Measurements from ENCODE around the gene SLC17A2. TPM values are rescaled to one million over a fixed set of nuclear protein-coding genes. Genes with fewer than 3 reads are reported as not detected.

Gene SLC17A2
- total and polyA plus RNA-seq, 5 donors from 2014 or later: not detected

- peaks cover 0 to 10% (median 0%) of the 10 kb centered on the region in 4 donors for H3K4me1 Mint-ChIP-seq
- H3K4me3 Mint-ChIP-seq: peak overlapping the region in 2 of 4 donors; percentile 81 to 94
- ATAC-seq (ENCODE audit: low read depth in 2 of 2) (peak; percentile 37 to 52), DNase-seq (peak in 2 of 3 donors; percentile 7 to 55)
- no peaks in the 10 kb centered on the region for H3K9me3 ChIP-seq (ENCODE audit: control insufficient read depth in 2 of 2, low read length in 2 of 2)
- peaks cover 0 to 2% (median 0%) of the 10 kb centered on the region in 7 donors for H3K9me3 Mint-ChIP-seq
- no peaks in the 10 kb centered on the region for H3K4me1 ChIP-seq (ENCODE audit: control insufficient read depth, insufficient read depth, low read length, poor library complexity, severe bottlenecking)
- no peaks in the 10 kb centered on the region for H3K27me3 ChIP-seq (ENCODE audit: control insufficient read depth, insufficient read depth, low read length)
- H3K27me3 Mint-ChIP-seq: peaks cover 16% of the 10 kb centered on the region
- H3K4me3 ChIP-seq (ENCODE audit: low read depth, low read length): peak overlapping the region; percentile 70
- no peaks in the 10 kb centered on the region for H3K36me3 Mint-ChIP-seq
- H3K27ac Mint-ChIP-seq: no peak overlapping the region
- no peak overlapping the region for H3K27ac ChIP-seq (ENCODE audit: insufficient read depth, low read length, poor library complexity, severe bottlenecking)
- no peaks in the 10 kb centered on the region for H3K36me3 ChIP-seq (ENCODE audit: control insufficient read depth, insufficient read depth, low read length)
Observed at GRCh38 chr6:25882051-25882496, 48.4 kb downstream of the SLC17A2 start.

DNA sequence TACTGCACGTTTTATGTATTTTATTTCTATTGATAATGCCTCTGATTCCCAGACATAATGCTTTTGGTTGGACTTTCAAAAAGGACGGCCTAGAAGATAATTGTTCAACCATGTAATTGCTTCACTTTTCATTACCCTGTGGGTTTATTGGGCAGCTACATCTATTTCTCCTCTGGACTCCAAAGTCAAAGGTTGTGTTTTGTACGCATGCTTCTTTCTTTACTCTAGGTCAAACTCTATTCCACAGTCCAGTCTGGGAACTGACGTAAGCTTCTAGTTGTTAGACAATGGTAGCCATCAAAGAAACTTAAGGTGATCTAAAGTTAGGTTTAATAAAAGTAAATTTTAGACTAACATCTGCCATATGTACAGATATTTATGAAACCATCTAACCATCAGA, 49.9 kb downstream of the SLC17A2 start:
- peaks cover 10% of the 10 kb centered on the region for H3K27me3 Mint-ChIP-seq
- H3K27ac ChIP-seq (ENCODE audit: insufficient read depth, low read length, poor library complexity, severe bottlenecking): no peak overlapping the region

DNA sequence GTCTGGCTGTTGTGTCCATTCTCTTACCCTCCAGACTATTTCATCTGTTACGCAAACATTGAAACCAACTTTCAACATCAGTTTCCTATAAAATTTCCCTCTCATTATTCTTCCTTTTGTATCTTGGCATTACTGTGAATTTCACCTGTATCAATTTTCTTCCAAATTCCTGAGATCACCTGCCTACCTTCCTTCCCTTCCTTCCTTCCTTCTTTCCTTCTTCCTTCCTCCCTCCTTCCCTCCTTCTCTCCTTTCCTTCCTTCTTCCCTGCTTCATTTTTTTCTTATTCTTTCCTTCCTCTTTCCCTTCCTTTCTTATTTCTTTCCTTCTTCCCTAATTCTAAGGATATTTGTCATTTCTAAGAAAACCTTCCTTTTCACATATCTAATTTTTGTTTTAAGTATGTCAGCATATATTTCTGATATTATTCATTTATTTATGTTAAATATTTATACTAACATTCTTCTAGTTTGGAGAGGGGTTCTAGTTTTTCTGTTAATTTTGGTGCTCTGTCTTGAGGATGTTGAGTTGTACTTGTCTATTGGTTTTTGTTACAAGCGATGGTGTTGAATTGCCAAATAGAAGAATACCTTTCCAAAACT, 51.7 kb downstream of the SLC17A2 start:
- peaks cover 0 to 2% (median 0%) of the 10 kb centered on the region in 7 donors for H3K9me3 Mint-ChIP-seq
- Histone ChIP-seq H3K36me3 (ENCODE audit: control insufficient read depth, insufficient read depth, low read length) (no peaks in the 10 kb centered on the region), H3K27ac (ENCODE audit: insufficient read depth, low read length, poor library complexity, severe bottlenecking) (no peak overlapping the region), H3K4me1 (ENCODE audit: control insufficient read depth, insufficient read depth, low read length, poor library complexity, severe bottlenecking) (no peaks in the 10 kb centered on the region), H3K27me3 (ENCODE audit: control insufficient read depth, insufficient read depth, low read length) (no peaks in the 10 kb centered on the region), H3K9me3 (ENCODE audit: control insufficient read depth in 2 of 2, low read length in 2 of 2) (no peaks in the 10 kb centered on the region), H3K4me3 (ENCODE audit: low read depth, low read length) (no peak overlapping the region)
- H3K4me1 Mint-ChIP-seq: peaks cover 0 to 10% (median 1%) of the 10 kb centered on the region in 4 donors
- H3K4me3 Mint-ChIP-seq: no peak overlapping the region
- ATAC-seq (ENCODE audit: low read depth in 2 of 2) (no peak), DNase-seq (no peak)
- H3K36me3 Mint-ChIP-seq: no peaks in the 10 kb centered on the region
- H3K27me3 Mint-ChIP-seq: peaks cover 8% of the 10 kb centered on the region
- H3K27ac Mint-ChIP-seq: no peak overlapping the region

More for the DNA sequence above, 49.9 kb downstream of the SLC17A2 start:
- Histone ChIP-seq H3K36me3 (ENCODE audit: control insufficient read depth, insufficient read depth, low read length) (no peaks in the 10 kb centered on the region), H3K4me1 (ENCODE audit: control insufficient read depth, insufficient read depth, low read length, poor library complexity, severe bottlenecking) (no peaks in the 10 kb centered on the region), H3K9me3 (ENCODE audit: control insufficient read depth in 2 of 2, low read length in 2 of 2) (no peaks in the 10 kb centered on the region), H3K4me3 (ENCODE audit: low read depth, low read length) (no peak overlapping the region), H3K27me3 (ENCODE audit: control insufficient read depth, insufficient read depth, low read length) (no peaks in the 10 kb centered on the region)
- DNase-seq: no peak
- ATAC-seq (ENCODE audit: low read depth in 2 of 2): no peak
- Mint-ChIP-seq H3K27ac (no peak overlapping the region), H3K9me3 (peaks cover 0 to 2% (median 0%) of the 10 kb centered on the region in 7 donors), H3K36me3 (no peaks in the 10 kb centered on the region), H3K4me1 (peaks cover 0 to 10% (median 0%) of the 10 kb centered on the region in 4 donors), H3K4me3 (no peak overlapping the region)

DNA sequence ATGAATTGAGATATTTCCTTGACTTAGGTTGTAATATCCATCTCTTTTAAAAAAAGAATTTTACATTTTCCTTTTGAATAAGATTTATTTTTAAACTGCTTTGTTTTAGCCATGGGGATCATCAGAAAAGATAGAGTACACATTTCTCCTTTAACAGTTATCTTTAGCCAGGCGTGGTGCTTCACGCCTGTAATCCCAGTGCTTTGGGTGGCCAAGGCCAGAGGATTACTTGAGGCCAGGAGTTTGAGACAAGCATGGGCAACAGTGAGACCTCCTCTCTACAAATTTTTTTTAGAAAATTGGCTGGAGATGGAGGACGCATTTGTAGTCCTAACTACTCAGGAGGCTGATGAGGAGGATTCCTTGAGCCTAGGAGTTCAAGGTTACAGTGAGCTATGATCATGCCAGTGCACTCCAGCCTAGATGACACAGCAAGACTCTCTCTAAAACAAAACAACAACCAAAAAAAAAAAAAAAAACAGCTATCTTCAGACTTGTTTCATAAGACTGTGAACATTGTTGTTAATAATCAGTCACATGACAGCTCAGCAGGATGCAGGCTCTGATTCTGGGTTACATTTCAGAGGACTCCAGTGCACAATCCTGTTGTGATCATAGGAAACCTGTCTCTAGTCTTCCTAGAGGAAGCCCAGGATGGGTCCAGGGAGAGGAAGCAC, 54.4 kb downstream of the SLC17A2 start:
- H3K4me3 Mint-ChIP-seq: no peak overlapping the region
- no peaks in the 10 kb centered on the region for H3K36me3 Mint-ChIP-seq
- no peaks in the 10 kb centered on the region for H3K36me3 ChIP-seq (ENCODE audit: control insufficient read depth, insufficient read depth, low read length)
- peaks cover 14% of the 10 kb centered on the region for H3K27me3 Mint-ChIP-seq
- no peaks in the 10 kb centered on the region for H3K4me1 ChIP-seq (ENCODE audit: control insufficient read depth, insufficient read depth, low read length, poor library complexity, severe bottlenecking)
- H3K4me3 ChIP-seq (ENCODE audit: low read depth, low read length): no peak overlapping the region
- H3K4me1 Mint-ChIP-seq: peaks cover 0 to 7% (median 0%) of the 10 kb centered on the region in 4 donors
- H3K9me3 Mint-ChIP-seq: peaks cover 0 to 3% (median 0%) of the 10 kb centered on the region in 7 donors
- H3K27me3 ChIP-seq (ENCODE audit: control insufficient read depth, insufficient read depth, low read length): no peaks in the 10 kb centered on the region
- H3K27ac ChIP-seq (ENCODE audit: insufficient read depth, low read length, poor library complexity, severe bottlenecking): no peak overlapping the region
- peak in 1 of 3 donors; percentile 23 for DNase-seq
- no peak for ATAC-seq (ENCODE audit: low read depth in 2 of 2)
- no peaks in the 10 kb centered on the region for H3K9me3 ChIP-seq (ENCODE audit: control insufficient read depth in 2 of 2, low read length in 2 of 2)
- no peak overlapping the region for H3K27ac Mint-ChIP-seq

DNA sequence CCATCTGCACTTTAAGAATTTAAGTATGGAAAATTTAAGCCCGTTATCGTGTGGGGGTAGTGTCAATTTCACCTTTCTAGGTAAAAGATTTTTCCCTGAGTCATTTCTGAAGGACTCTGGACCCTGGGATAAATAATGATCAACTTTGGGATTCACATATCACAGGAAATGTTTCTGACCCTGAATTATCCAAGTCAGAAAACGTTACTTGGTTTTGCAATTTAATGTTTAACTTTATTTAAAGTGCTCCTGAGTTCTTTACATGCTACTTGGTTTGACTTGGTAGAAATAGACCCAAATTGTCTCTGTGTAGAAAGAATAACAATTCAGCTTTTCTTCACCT, 55.0 kb downstream of the SLC17A2 start:
- Histone ChIP-seq H3K9me3 (ENCODE audit: control insufficient read depth in 2 of 2, low read length in 2 of 2) (no peaks in the 10 kb centered on the region), H3K27ac (ENCODE audit: insufficient read depth, low read length, poor library complexity, severe bottlenecking) (no peak overlapping the region), H3K4me3 (ENCODE audit: low read depth, low read length) (no peak overlapping the region), H3K4me1 (ENCODE audit: control insufficient read depth, insufficient read depth, low read length, poor library complexity, severe bottlenecking) (no peaks in the 10 kb centered on the region), H3K27me3 (ENCODE audit: control insufficient read depth, insufficient read depth, low read length) (peaks cover under 1% of the 10 kb centered on the region), H3K36me3 (ENCODE audit: control insufficient read depth, insufficient read depth, low read length) (no peaks in the 10 kb centered on the region)
- DNase-seq: no peak
- H3K27me3 Mint-ChIP-seq: peaks cover 14% of the 10 kb centered on the region
- no peak overlapping the region for H3K4me3 Mint-ChIP-seq
- H3K9me3 Mint-ChIP-seq: peaks cover 0 to 3% (median 0%) of the 10 kb centered on the region in 7 donors
- peaks cover 0 to 7% (median 0%) of the 10 kb centered on the region in 4 donors for H3K4me1 Mint-ChIP-seq
- H3K36me3 Mint-ChIP-seq: no peaks in the 10 kb centered on the region
- ATAC-seq (ENCODE audit: low read depth in 2 of 2): no peak
- H3K27ac Mint-ChIP-seq: no peak overlapping the region

GRCh38 chr6:25874822-25875562, 55.5 kb downstream of the SLC17A2 start:
- peaks cover 3% of the 10 kb centered on the region for H3K27me3 ChIP-seq (ENCODE audit: control insufficient read depth, insufficient read depth, low read length)
- H3K4me1 ChIP-seq (ENCODE audit: control insufficient read depth, insufficient read depth, low read length, poor library complexity, severe bottlenecking): no peaks in the 10 kb centered on the region
- ATAC-seq (ENCODE audit: low read depth in 2 of 2) (no peak), DNase-seq (peak in 1 of 3 donors; percentile 64)
- Mint-ChIP-seq H3K4me3 (no peak overlapping the region), H3K4me1 (peaks cover 0 to 7% (median 0%) of the 10 kb centered on the region in 4 donors), H3K27me3 (peaks cover 14% of the 10 kb centered on the region), H3K27ac (no peak overlapping the region), H3K36me3 (no peaks in the 10 kb centered on the region), H3K9me3 (peaks cover 0 to 3% (median 0%) of the 10 kb centered on the region in 7 donors)
- H3K4me3 ChIP-seq (ENCODE audit: low read depth, low read length): no peak overlapping the region
- H3K27ac ChIP-seq (ENCODE audit: insufficient read depth, low read length, poor library complexity, severe bottlenecking): no peak overlapping the region
- no peaks in the 10 kb centered on the region for H3K9me3 ChIP-seq (ENCODE audit: control insufficient read depth in 2 of 2, low read length in 2 of 2)
- no peaks in the 10 kb centered on the region for H3K36me3 ChIP-seq (ENCODE audit: control insufficient read depth, insufficient read depth, low read length)

- Mint-ChIP-seq H3K36me3 (no peaks in the 10 kb centered on the region), H3K4me1 (peaks cover 0 to 7% (median 0%) of the 10 kb centered on the region in 4 donors)
Observed at GRCh38 chr6:25874118-25874517, 56.4 kb downstream of the SLC17A2 start, which contains the start of gene SLC17A3. TSS of gene SLC17A3 (minus strand) at chr6:25874243. CDS start at chr6:25868387, 5,856 bp downstream.

More at GRCh38 chr6:25874118-25874517, 56.4 kb downstream of the SLC17A2 start, which contains the start of gene SLC17A3:
- Histone ChIP-seq H3K27me3 (ENCODE audit: control insufficient read depth, insufficient read depth, low read length) (peaks cover 3% of the 10 kb centered on the region), H3K27ac (ENCODE audit: insufficient read depth, low read length, poor library complexity, severe bottlenecking) (no peak within 1 kb of the TSS), H3K4me1 (ENCODE audit: control insufficient read depth, insufficient read depth, low read length, poor library complexity, severe bottlenecking) (no peaks in the 10 kb centered on the region), H3K4me3 (ENCODE audit: low read depth, low read length) (no peak within 1 kb of the TSS), H3K9me3 (ENCODE audit: control insufficient read depth in 2 of 2, low read length in 2 of 2) (no peaks in the 10 kb centered on the region), H3K36me3 (ENCODE audit: control insufficient read depth, insufficient read depth, low read length) (no peaks in the 10 kb centered on the region)
- DNase-seq (no peak), ATAC-seq (ENCODE audit: low read depth in 2 of 2) (no peak)
- H3K27ac Mint-ChIP-seq: no peak within 1 kb of the TSS
- H3K9me3 Mint-ChIP-seq: peaks cover 0 to 3% (median 0%) of the 10 kb centered on the region in 7 donors
- no peak within 1 kb of the TSS for H3K4me3 Mint-ChIP-seq
- peaks cover 18% of the 10 kb centered on the region for H3K27me3 Mint-ChIP-seq

Measured in CD4-positive, CD25-positive, alpha-beta regulatory T cell (primary cell).